SU-DHL-6 (cell line): Measurements from ENCODE around the gene LYZL6.

Experiments used
- H2AFZ ChIP-seq: fragments of 200-600 bp; sonication (generic); 2 replicates; pipeline ENCODE4 v1.6.1; 2014; ENCODE audit warnings: low read depth, mild to moderate bottlenecking, moderate library complexity, mixed read lengths, antibody characterized with exemption, low read length; ENCODE audit not compliant: severe bottlenecking
- H3F3A ChIP-seq: fragments of 200-600 bp; shearing (Covaris generic); 2 replicates; pipeline ENCODE4 v1.6.0; 2016; ENCODE audit warnings: antibody characterized with exemption, mild to moderate bottlenecking; ENCODE audit not compliant: insufficient read depth
- H3K27ac ChIP-seq: fragments of 200-600 bp; sonication (generic); 2 replicates; pipeline ENCODE4 v1.5.1; 2016; ENCODE audit warnings: low read depth, mild to moderate bottlenecking, low read length, moderate library complexity, mixed read lengths
- H3K27me3 ChIP-seq: fragments of 200-600 bp; sonication (generic), shearing (Covaris generic); 2 replicates; pipeline ENCODE4 v1.6.0; 2014; ENCODE audit warnings: mild to moderate bottlenecking, low read length
- H3K36me3 ChIP-seq: fragments of 200-600 bp; sonication (generic); 2 replicates; pipeline ENCODE4 v1.6.1; 2014; ENCODE audit warnings: mild to moderate bottlenecking, low read length, mixed read lengths
- H3K4me2 ChIP-seq: fragments of 300-600, 200-600 bp; shearing (Covaris generic), sonication (generic); 2 replicates; pipeline ENCODE4 v1.6.0; 2014; ENCODE audit warnings: low read length, low read depth, mild to moderate bottlenecking; ENCODE audit not compliant: poor library complexity, severe bottlenecking
- H3K4me3 ChIP-seq: fragments of 200-600 bp; sonication (generic); 2 replicates; pipeline ENCODE4 v1.5.1; 2014; ENCODE audit warnings: antibody characterized with exemption, low read length, mild to moderate bottlenecking, mixed read lengths; ENCODE audit not compliant: insufficient read depth, poor library complexity, severe bottlenecking
- H3K79me2 ChIP-seq: fragments of 200-600 bp; sonication (generic); 2 replicates; pipeline ENCODE4 v1.6.1; 2014; ENCODE audit warnings: mild to moderate bottlenecking, low read length, moderate library complexity; ENCODE audit not compliant: insufficient read depth
- H3K9ac ChIP-seq: fragments of 200-600 bp; sonication (generic); 2 replicates; pipeline ENCODE4 v1.7.0; 2014; ENCODE audit warnings: mild to moderate bottlenecking, low read length
- H3K9me2 ChIP-seq: fragments of 200-600 bp; sonication (generic); replicated peaks from 2 replicates; pipeline ENCODE4 v1.6.1; 2014; ENCODE audit warnings: low read length; ENCODE audit not compliant: insufficient read depth
- H3K9me3 ChIP-seq: fragments of 200-600 bp; sonication (generic); 2 replicates; pipeline ENCODE4 v1.6.1; 2014; ENCODE audit warnings: low read length, mixed read lengths; ENCODE audit not compliant: insufficient read depth
- H4K20me1 ChIP-seq: fragments of 200-600 bp; sonication (generic); 2 replicates; pipeline ENCODE4 v1.6.1; 2014; ENCODE audit warnings: low read depth, mild to moderate bottlenecking, antibody characterized with exemption, low read length, moderate library complexity, mixed read lengths
- EZH2phosphoT487 ChIP-seq: fragments of 200-600 bp; sonication (generic), shearing (Covaris generic); conservative IDR thresholded peaks from 2 replicates; pipeline ENCODE4 v1.6.1; 2018; ENCODE audit warnings: mild to moderate bottlenecking, antibody characterized with exemption, low read length, moderate library complexity, mixed read lengths
- TF ChIP-seq, protein P1 (sequence below): fragments of 200-600 bp; sonication (generic); IDR thresholded peaks from one replicate; pipeline ENCODE4 v1.5.1; 2017; ENCODE audit warnings: antibody characterized with exemption, mild to moderate bottlenecking, low read length, moderate library complexity; ENCODE audit not compliant: insufficient read depth, poor library complexity, severe bottlenecking

Gene LYZL6

DNA sequence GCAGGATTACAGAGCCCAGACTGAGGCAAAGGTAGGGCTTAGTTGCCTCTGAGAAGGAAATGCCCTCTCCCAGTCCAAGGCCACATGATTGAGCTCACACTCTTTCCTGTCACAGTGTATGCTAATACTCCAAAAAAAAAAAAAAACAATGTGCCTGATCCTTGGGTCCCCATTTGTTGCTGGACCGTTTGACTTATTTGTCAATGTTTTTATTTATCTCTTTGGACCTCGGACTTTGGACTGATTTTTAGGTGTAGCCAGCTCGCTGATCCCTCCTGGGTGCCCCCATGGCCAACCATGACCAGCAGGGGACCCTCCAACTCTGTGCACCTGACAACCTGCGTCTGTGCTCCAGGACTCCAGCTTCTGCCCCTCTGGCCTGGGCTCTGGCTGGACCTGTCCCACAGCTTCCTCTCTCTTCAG is 38.4 kb upstream of the LYZL6 start:
- no peaks in the 10 kb centered on the region for H3K79me2 ChIP-seq
- H3K27me3 ChIP-seq: no peaks in the 10 kb centered on the region
- H3K9ac ChIP-seq: no peak overlapping the region
- H3K4me2 ChIP-seq: no peak overlapping the region
- H2AFZ ChIP-seq: no peak overlapping the region
- no peak overlapping the region for H3K4me3 ChIP-seq
- no peaks in the 10 kb centered on the region for H3K9me2 ChIP-seq
- H4K20me1 ChIP-seq: no peaks in the 10 kb centered on the region
- H3K27ac ChIP-seq: no peak overlapping the region
- no peak for TF ChIP-seq EZH2phosphoT487
- TF ChIP-seq, protein P1, sequence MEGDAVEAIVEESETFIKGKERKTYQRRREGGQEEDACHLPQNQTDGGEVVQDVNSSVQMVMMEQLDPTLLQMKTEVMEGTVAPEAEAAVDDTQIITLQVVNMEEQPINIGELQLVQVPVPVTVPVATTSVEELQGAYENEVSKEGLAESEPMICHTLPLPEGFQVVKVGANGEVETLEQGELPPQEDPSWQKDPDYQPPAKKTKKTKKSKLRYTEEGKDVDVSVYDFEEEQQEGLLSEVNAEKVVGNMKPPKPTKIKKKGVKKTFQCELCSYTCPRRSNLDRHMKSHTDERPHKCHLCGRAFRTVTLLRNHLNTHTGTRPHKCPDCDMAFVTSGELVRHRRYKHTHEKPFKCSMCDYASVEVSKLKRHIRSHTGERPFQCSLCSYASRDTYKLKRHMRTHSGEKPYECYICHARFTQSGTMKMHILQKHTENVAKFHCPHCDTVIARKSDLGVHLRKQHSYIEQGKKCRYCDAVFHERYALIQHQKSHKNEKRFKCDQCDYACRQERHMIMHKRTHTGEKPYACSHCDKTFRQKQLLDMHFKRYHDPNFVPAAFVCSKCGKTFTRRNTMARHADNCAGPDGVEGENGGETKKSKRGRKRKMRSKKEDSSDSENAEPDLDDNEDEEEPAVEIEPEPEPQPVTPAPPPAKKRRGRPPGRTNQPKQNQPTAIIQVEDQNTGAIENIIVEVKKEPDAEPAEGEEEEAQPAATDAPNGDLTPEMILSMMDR: peak; percentile 11
- no peaks in the 10 kb centered on the region for H3K9me3 ChIP-seq
- H3K36me3 ChIP-seq: no peaks in the 10 kb centered on the region
- H3F3A ChIP-seq: no peaks in the 10 kb centered on the region

DNA sequence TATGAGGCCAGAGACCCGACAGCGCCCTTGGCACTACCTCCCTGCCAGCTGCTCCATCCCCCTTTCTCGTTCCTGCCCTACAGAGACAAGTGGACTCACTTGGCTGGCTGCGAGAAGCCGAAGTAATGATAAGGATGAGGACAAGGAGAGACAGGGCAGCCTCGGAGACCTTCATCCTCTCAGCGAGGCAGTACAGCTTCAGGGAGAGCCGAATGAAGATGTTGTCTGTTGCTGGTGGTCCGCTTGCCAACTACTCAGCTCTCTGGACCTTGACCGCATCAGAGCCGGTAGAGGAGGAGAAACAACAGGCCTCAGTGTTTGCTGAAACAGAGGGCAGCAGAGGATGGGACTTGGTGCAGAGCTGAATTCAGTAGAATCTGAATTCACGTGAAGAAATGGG is 37.7 kb upstream of the LYZL6 start, which contains the start of gene CCL16:
CCL16 (minus strand) TSS at position 252 of the 400 bp plus-strand sequence; CDS start at position 175, 77 bp downstream.
- H3K79me2 ChIP-seq: no peaks in the 10 kb centered on the region
- no peak within 1 kb of the TSS for H3K4me3 ChIP-seq
- no peak within 1 kb of the TSS for H3K4me2 ChIP-seq
- H3K27me3 ChIP-seq: no peaks in the 10 kb centered on the region
- H3K36me3 ChIP-seq: no peaks in the 10 kb centered on the region
- no peaks in the 10 kb centered on the region for H3F3A ChIP-seq
- H2AFZ ChIP-seq: no peak within 1 kb of the TSS
- no peaks in the 10 kb centered on the region for H3K9me3 ChIP-seq
- no peak within 1 kb of the TSS for H3K9ac ChIP-seq
- no peaks in the 10 kb centered on the region for H4K20me1 ChIP-seq
- H3K9me2 ChIP-seq: no peaks in the 10 kb centered on the region
- H3K27ac ChIP-seq: no peak within 1 kb of the TSS
- TF ChIP-seq, protein P1: no peak
- no peak for TF ChIP-seq EZH2phosphoT487

DNA sequence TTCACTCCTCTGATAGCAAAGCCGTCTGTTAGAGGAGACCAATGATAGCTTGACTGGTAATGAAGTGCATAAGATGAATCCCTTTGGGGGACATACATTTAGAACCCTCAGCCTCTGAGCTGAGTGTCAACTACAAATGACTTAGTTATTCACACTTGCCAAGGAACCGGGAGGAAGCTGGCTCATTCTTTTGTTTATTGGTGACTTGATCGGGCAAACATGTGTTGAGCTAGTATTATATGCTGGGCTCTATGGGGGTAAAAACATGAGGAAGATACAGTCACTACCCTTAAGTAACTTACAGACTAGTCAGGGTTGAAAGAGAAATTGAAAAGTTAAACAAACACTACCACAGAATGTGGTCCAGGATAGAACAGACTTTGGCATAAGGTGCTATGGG is 34.8 kb upstream of the LYZL6 start:
- Histone ChIP-seq H3K36me3 (no peaks in the 10 kb centered on the region), H2AFZ (no peak overlapping the region), H3K9ac (no peak overlapping the region), H3K4me2 (no peak overlapping the region), H3K27ac (no peak overlapping the region), H3K4me3 (no peak overlapping the region), H3K9me2 (no peaks in the 10 kb centered on the region), H3K9me3 (no peaks in the 10 kb centered on the region), H3F3A (no peaks in the 10 kb centered on the region), H4K20me1 (no peaks in the 10 kb centered on the region), H3K27me3 (no peaks in the 10 kb centered on the region), H3K79me2 (no peaks in the 10 kb centered on the region)
- TF ChIP-seq EZH2phosphoT487: no peak
- TF ChIP-seq, protein P1: no peak
